Measurements from ENCODE around the gene PPP2R3C. TPM values are rescaled to one million over a fixed set of nuclear protein-coding genes. Genes with fewer than 3 reads are reported as not detected.

PPP2R3C gene
- total and polyA plus RNA-seq, 2 of the 4 experiments (the other 2 are of a cell fraction) = 15.9 to 17.0 TPM

GRCh38 chr14:35121026-35121886 is 534 bp downstream of the PPP2R3C start:
- Histone ChIP-seq H2BK15ac (ENCODE audit: low read depth, low read length) (peak overlapping the region; percentile 91; the same call in 1 of the 3 replicates), H3K36me3 (ENCODE audit: control insufficient read depth, insufficient read depth, low read length) (peaks cover 6% of the 10 kb centered on the region), H2AFZ (replicated peaks; ENCODE audit: low read length, poor library complexity) (peak overlapping the region; percentile 100), H4K5ac (ENCODE audit: low read depth, low read length) (peak overlapping the region; percentile 63; the same call in 1 of the 2 replicates), H3K14ac (replicated peaks; ENCODE audit: low read depth, low read length) (peak overlapping the region; percentile 72), H4K8ac (ENCODE audit: low read depth in 2 of 2, low read length in 2 of 2) (peak overlapping the region; percentile 90 to 99), H3K18ac (ENCODE audit: low read depth, low read length) (peak overlapping the region; percentile 40), H4K91ac (ENCODE audit: insufficient read depth, low read depth, low read length) (peak overlapping the region; percentile 97), H3K27ac (ENCODE audit: insufficient read depth, low read length) (peak overlapping the region; percentile 92), H2AK5ac (ENCODE audit: low read depth, low read length) (peak overlapping the region; percentile 83), H3K23ac (ENCODE audit: low read depth, low read length) (peak overlapping the region; percentile 52; the same call in 1 of the 2 replicates), H3K9me1 (ENCODE audit: insufficient read depth, low read length) (0 out of 2 replicates have a peak, but pooled peaks cover 6% of the 10 kb centered on the region), H3K9ac (ENCODE audit: low read depth, low read length) (peak overlapping the region; percentile 92), H3K9me3 (ENCODE audit: control insufficient read depth, insufficient read depth, low read length) (no peaks in the 10 kb centered on the region), H3K27me3 (ENCODE audit: control insufficient read depth, insufficient read depth, low read length) (no peaks in the 10 kb centered on the region), H3K56ac (ENCODE audit: extremely low read depth, insufficient read depth, low read length) (peak overlapping the region; percentile 100), H3K4me3 (ENCODE audit: insufficient read depth, low read depth, low read length) (peak overlapping the region; percentile 82), H3K4ac (ENCODE audit: low read depth, low read length) (peak overlapping the region; percentile 97), H2AK9ac (replicated peaks; ENCODE audit: low read depth, low read length, poor library complexity) (peak overlapping the region; percentile 97), H2BK5ac (ENCODE audit: low read depth, low read length, poor library complexity, severe bottlenecking) (peak overlapping the region; percentile 93), H3K4me1 (ENCODE audit: control insufficient read depth, insufficient read depth, low read length) (peaks cover 5% of the 10 kb centered on the region), H3K4me2 (ENCODE audit: low read depth, low read length) (peak overlapping the region; percentile 86), H3K79me1 (ENCODE audit: low read depth in 1 of 2, low read length in 2 of 2) (peaks cover 24 to 67% of the 10 kb centered on the region in 2 experiments), H2BK20ac (ENCODE audit: low read depth, low read length) (no peak overlapping the region), H2BK120ac (ENCODE audit: low read depth, low read length) (peak overlapping the region; percentile 96; the same call in 1 of the 2 replicates), H4K20me1 (ENCODE audit: insufficient read depth, low read length) (no peaks in the 10 kb centered on the region)
- dilution Hi-C loops (cut with HindIII; ENCODE audit: low sequenced_read_pairs, unreplicated experiment) (no loop called here), in situ Hi-C loops (cut with MboI; ENCODE audit: low sequenced_read_pairs) (no loop called here), intact Hi-C loops (cut with micrococcal nuclease) (no loop called here)
- ATAC-seq (ENCODE audit: low read depth) (peak; percentile 78), DNase-seq (no peak)
- ChIA-PET CTCF (interaction anchor here (0.7 kb wide), 1 partner anchor 283 kb away, joined by 3 read pairs; the partner anchor contains the start of gene NFKBIA), POLR2A (ENCODE audit: unreplicated experiment) (interaction anchor here (0.7 kb wide), 1 partner anchor 209 kb away, joined by 5 read pairs; no protein-coding TSS in a partner anchor)
- WGBS, 2 experiments (ENCODE audit: extremely low coverage in 2 of 2, insufficient read length in 1 of 2) = 0 to 100% methylated on average over 3 to 4 of the region's 34 CpGs
- TSS peak; percentile 75 for BruUV-seq (replicated peaks)
- TF ChIP-seq BHLHE40 (IDR thresholded peaks at IDR 0.05; ENCODE audit: low read depth, low read length) = no peak
- TF ChIP-seq CHD1 (IDR thresholded peaks at IDR 0.05; ENCODE audit: low read depth, low read length) = peak; percentile 11; the same call in 1 of the 2 replicates
- peak; percentile 85 for TF ChIP-seq MAZ (IDR thresholded peaks at IDR 0.05; ENCODE audit: borderline replicate concordance, low read depth, low read length)
- TF ChIP-seq MAFK (IDR thresholded peaks at IDR 0.05; ENCODE audit: low read depth, low read length) = no peak
- TF ChIP-seq POLR2A (IDR thresholded peaks at IDR 0.05; ENCODE audit: low read depth, low read length) = no peak
